ENCODE measurements around the gene STARD9. TPM values are rescaled to one million over a fixed set of nuclear protein-coding genes. Genes with fewer than 3 reads are reported as not detected.

Gene STARD9
- total RNA-seq, 1 donor from 2014 or later: 7.1 TPM

DNA sequence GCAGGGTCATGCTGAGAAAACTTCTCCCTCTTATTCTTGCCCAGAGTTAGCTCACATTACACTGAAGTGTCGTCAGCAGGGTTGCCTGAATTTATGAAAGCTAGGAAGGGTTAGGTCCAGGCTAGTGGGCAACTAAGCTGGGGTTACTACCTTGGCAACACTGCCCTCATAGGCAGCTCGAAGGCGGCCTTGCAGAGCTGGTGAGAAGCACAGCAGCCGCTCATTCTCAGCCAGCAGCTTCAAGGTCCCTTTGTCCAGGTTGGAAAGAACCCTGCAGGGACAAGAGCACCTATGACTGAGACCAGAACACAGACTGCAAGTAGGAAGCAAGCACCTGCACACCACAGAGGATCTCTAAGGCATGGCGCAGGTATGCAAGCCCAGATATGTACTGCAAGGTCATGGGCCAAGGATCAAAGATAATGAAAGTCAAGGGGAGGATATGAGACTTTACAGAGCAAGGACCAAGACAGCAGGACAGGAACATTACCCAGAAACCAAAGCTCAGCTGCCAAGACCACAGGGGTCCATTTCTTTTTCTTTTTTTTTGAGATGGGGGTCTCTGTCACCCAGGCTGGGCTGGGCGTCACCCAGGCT is 158.8 kb downstream of the STARD9 start:
- DNase-seq (ENCODE audit: low read depth): no peak
- Histone ChIP-seq H3K4me2 (ENCODE audit: low read length) (no peak overlapping the region), H3K27me3 (ENCODE audit: insufficient read depth, low read length) (no peaks in the 10 kb centered on the region), H3K9ac (ENCODE audit: low read length) (no peak overlapping the region), H3K4me3 (ENCODE audit: insufficient read depth, low read depth, low read length) (no peak overlapping the region), H3K79me2 (ENCODE audit: insufficient read depth, low read length) (peaks cover 15% of the 10 kb centered on the region), H3K4me1 (ENCODE audit: insufficient read depth, low read length) (peaks cover 10% of the 10 kb centered on the region), H3K9me3 (ENCODE audit: insufficient read depth, low read depth, low read length) (no peaks in the 10 kb centered on the region), H3K36me3 (ENCODE audit: insufficient read depth, low read length) (peaks cover 20% of the 10 kb centered on the region), H2AFZ (ENCODE audit: low read depth, low read length) (no peak overlapping the region), H3K27ac (ENCODE audit: low read depth, low read length) (no peak overlapping the region), H4K20me1 (ENCODE audit: insufficient read depth, low read length) (peaks cover 32% of the 10 kb centered on the region)
- Mint-ChIP-seq H3K4me3 (ENCODE audit: unreplicated experiment) (peak overlapping the region; percentile 20), H3K36me3 (ENCODE audit: low read depth, unreplicated experiment) (peaks cover 14% of the 10 kb centered on the region), H3K27me3 (ENCODE audit: low read depth, unreplicated experiment) (no peaks in the 10 kb centered on the region), H3K9me3 (ENCODE audit: unreplicated experiment) (peaks cover 1% of the 10 kb centered on the region), H3K4me1 (ENCODE audit: low read depth, unreplicated experiment) (no peaks in the 10 kb centered on the region), H3K27ac (ENCODE audit: unreplicated experiment) (no peak overlapping the region)
- TF ChIP-seq EZH2 (IDR thresholded peaks at IDR 0.05; ENCODE audit: insufficient read depth, low read length) (no peak), CTCF (IDR thresholded peaks at IDR 0.05; ENCODE audit: insufficient read depth, low read depth, low read length) (no peak)
- FAIRE-seq: no peak

- peaks cover 14% of the 10 kb centered on the region for H3K36me3 ChIP-seq (ENCODE audit: insufficient read depth, low read length)
- peak overlapping the region; percentile 94 for H3K4me2 ChIP-seq (ENCODE audit: low read length)
- H3K4me3 ChIP-seq (ENCODE audit: insufficient read depth, low read depth, low read length): peak overlapping the region; percentile 83
- peaks cover 28% of the 10 kb centered on the region for H4K20me1 ChIP-seq (ENCODE audit: insufficient read depth, low read length)
- H3K9me3 ChIP-seq (ENCODE audit: insufficient read depth, low read depth, low read length): no peaks in the 10 kb centered on the region
- DNase-seq (ENCODE audit: low read depth) (no peak), FAIRE-seq (no peak)
- peaks cover 10% of the 10 kb centered on the region for H3K4me1 ChIP-seq (ENCODE audit: insufficient read depth, low read length)
- no peaks in the 10 kb centered on the region for H3K9me3 Mint-ChIP-seq (ENCODE audit: unreplicated experiment)
- H3K36me3 Mint-ChIP-seq (ENCODE audit: low read depth, unreplicated experiment): peaks cover 14% of the 10 kb centered on the region
- TF ChIP-seq EZH2 (IDR thresholded peaks at IDR 0.05; ENCODE audit: insufficient read depth, low read length): no peak
- no peak for TF ChIP-seq CTCF (IDR thresholded peaks at IDR 0.05; ENCODE audit: insufficient read depth, low read depth, low read length)
- H3K4me3 Mint-ChIP-seq (ENCODE audit: unreplicated experiment): peak overlapping the region; percentile 84
- H3K27ac Mint-ChIP-seq (ENCODE audit: unreplicated experiment): no peak overlapping the region
- H3K9ac ChIP-seq (ENCODE audit: low read length): peak overlapping the region; percentile 90
- H3K27me3 Mint-ChIP-seq (ENCODE audit: low read depth, unreplicated experiment): no peaks in the 10 kb centered on the region
- H3K4me1 Mint-ChIP-seq (ENCODE audit: low read depth, unreplicated experiment): no peaks in the 10 kb centered on the region
- H2AFZ ChIP-seq (ENCODE audit: low read depth, low read length): no peak overlapping the region
- H3K27ac ChIP-seq (ENCODE audit: low read depth, low read length): no peak overlapping the region
- no peaks in the 10 kb centered on the region for H3K27me3 ChIP-seq (ENCODE audit: insufficient read depth, low read length)
- peaks cover 15% of the 10 kb centered on the region for H3K79me2 ChIP-seq (ENCODE audit: insufficient read depth, low read length)
Observed at GRCh38 chr15:42735382-42736165, 160.2 kb downstream of the STARD9 start.
